RWPE1 (cell line): ENCODE data around the gene DUSP7.

ENCODE experiments used
- CTCF ChIA-PET: fragments of 350-600 bp; sonication (Branson Sonifier 250); formaldehyde crosslinking; extraction: SDS; loops from one replicate; lab custom pipeline; 2021; lab: Yijun Ruan, JAX
- POLR2A ChIA-PET: fragments of 400-600 bp; formaldehyde crosslinking; extraction: SDS; loops from one replicate; lab custom pipeline; 2020; ENCODE audit warnings: antibody characterized with exemption; ENCODE audit not compliant: low non-redundant PET; lab: Yijun Ruan, JAX
- DNase-seq: peaks from one replicate; pipeline ENCODE4 v3.0.0; 2012; ENCODE audit warnings: low spot score
- H3K27ac ChIP-seq: fragments of 450-650 bp; 2 replicates; pipeline ENCODE4 v1.5.1; 2017
- CTCF ChIP-seq: fragments of 450-650 bp; conservative IDR thresholded peaks from 2 replicates; pipeline ENCODE4 v1.5.1; 2017; ENCODE audit warnings: low read depth, mild to moderate bottlenecking

DUSP7 gene

GRCh38 chr3:52087731-52088130 is 31.4 kb upstream of the DUSP7 start:
- TF ChIP-seq CTCF: no peak
- POLR2A ChIA-PET: no interaction called here
- DNase-seq: no peak
- CTCF ChIA-PET: interaction anchor here (0.5 to 0.7 kb wide), 3 partner anchors 35 to 749 kb away, joined by 3 read pairs; no protein-coding TSS in a partner anchor
- peak overlapping the region; percentile 75; the same call in 1 of the 2 replicates for H3K27ac ChIP-seq

- ChIA-PET POLR2A (no interaction called here), CTCF (interaction anchor here (0.5 to 0.7 kb wide), 2 partner anchors 36 to 750 kb away, joined by 3 read pairs; no protein-coding TSS in a partner anchor)
- DNase-seq: no peak
- TF ChIP-seq CTCF: no peak
- peak overlapping the region; percentile 2; the same call in 1 of the 2 replicates for H3K27ac ChIP-seq
These were observed 30.7 kb upstream of the DUSP7 start for GRCh38 chr3:52086976-52087663.

- ChIA-PET POLR2A (no interaction called here), CTCF (no interaction called here)
- peak overlapping the region; percentile 2; the same call in 1 of the 2 replicates for H3K27ac ChIP-seq
- TF ChIP-seq CTCF: no peak
- DNase-seq: no peak
These were observed 30.1 kb upstream of the DUSP7 start for GRCh38 chr3:52086461-52086860.

GRCh38 chr3:52085681-52086282 is 29.4 kb upstream of the DUSP7 start:
- TF ChIP-seq CTCF: no peak
- no peak overlapping the region for H3K27ac ChIP-seq
- CTCF ChIA-PET: interaction anchor here (0.6 kb wide), 2 partner anchors 16 to 33 kb away, joined by 3 read pairs; no protein-coding TSS in a partner anchor
- no peak for DNase-seq
- POLR2A ChIA-PET: no interaction called here

GRCh38 chr3:52084954-52085680 is 28.7 kb upstream of the DUSP7 start:
- H3K27ac ChIP-seq: no peak overlapping the region
- DNase-seq: no peak
- TF ChIP-seq CTCF: no peak
- CTCF ChIA-PET: interaction anchor here (0.6 kb wide), 2 partner anchors 16 to 33 kb away, joined by 3 read pairs; no protein-coding TSS in a partner anchor
- POLR2A ChIA-PET: no interaction called here
